Measurements from ENCODE around the gene TRAPPC5. TPM values are rescaled to one million over a fixed set of nuclear protein-coding genes. Genes with fewer than 3 reads are reported as not detected.

TRAPPC5 gene
- total RNA-seq, 2 experiments from 2014 or later = 41.3 to 43.4 TPM

DNA sequence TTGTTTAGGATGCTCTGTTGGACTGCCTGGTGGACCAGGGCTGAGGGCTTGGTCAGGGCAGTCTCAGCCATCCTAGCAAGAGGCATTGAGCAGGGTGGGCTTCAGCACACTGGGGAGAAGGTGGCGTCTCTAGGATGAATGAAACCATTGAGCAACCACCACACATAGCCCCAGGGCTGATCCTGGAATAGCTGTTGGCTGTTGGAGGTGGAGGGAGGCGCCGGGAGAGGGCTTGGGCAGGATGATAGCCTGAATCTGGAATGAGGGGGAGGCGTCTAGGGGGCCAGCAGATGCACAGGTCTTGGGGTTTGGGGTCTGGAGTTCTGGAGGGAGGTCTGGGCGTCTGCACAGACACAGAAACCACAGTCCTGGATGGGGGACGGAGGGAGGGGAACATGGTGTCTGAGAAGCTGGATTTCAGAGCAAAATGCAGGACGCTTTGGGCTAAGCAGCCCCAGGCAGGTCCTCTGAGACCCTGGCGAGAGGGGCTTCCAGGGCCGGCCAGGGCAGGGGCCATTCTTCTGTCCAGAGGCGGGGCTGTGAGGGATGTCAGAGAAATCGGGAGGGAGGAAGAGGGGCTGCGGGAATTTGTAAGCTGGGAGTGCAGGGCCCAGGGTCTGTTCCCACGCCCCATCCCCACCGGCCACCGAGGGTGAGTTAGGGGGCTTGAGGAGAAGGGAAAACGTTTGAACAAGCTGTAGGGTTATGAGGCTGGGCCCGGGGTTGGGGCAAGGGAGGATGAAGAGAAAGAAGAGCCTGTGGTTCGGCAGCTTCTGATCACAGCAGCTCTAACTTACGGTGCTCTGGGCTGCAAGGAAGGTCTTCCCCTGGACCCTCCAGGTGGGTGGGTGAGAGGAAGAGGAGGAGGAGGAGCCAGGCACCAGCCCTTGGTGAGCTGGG lies 5.2 kb downstream of the TRAPPC5 start:
- H3K9me3 ChIP-seq (ENCODE audit: control insufficient read depth in 1 of 2, insufficient read depth in 1 of 2, low read length in 2 of 2) = peaks cover 0 to 8% of the 10 kb centered on the region in 2 experiments
- Mint-ChIP-seq H3K9me3 (no peaks in the 10 kb centered on the region), H3K4me3 (no peak overlapping the region), H3K4me1 (ENCODE audit: low read depth) (peaks cover 7% of the 10 kb centered on the region), H3K27ac (no peak overlapping the region), H3K36me3 (ENCODE audit: low read depth) (peaks cover 21% of the 10 kb centered on the region), H3K27me3 (no peaks in the 10 kb centered on the region)
- H3K36me3 ChIP-seq (ENCODE audit: insufficient read depth, low read length) = peaks cover 16% of the 10 kb centered on the region
- CTCF ChIA-PET = no interaction called here
- no peak overlapping the region for H3K27ac ChIP-seq (ENCODE audit: low read depth in 1 of 2, low read length in 2 of 2)
- ATAC-seq (ENCODE audit: poor library complexity) (no peak), DNase-seq (no peak)
- H3K4me3 ChIP-seq (ENCODE audit: low read length) = no peak overlapping the region
- TF ChIP-seq, protein P1, sequence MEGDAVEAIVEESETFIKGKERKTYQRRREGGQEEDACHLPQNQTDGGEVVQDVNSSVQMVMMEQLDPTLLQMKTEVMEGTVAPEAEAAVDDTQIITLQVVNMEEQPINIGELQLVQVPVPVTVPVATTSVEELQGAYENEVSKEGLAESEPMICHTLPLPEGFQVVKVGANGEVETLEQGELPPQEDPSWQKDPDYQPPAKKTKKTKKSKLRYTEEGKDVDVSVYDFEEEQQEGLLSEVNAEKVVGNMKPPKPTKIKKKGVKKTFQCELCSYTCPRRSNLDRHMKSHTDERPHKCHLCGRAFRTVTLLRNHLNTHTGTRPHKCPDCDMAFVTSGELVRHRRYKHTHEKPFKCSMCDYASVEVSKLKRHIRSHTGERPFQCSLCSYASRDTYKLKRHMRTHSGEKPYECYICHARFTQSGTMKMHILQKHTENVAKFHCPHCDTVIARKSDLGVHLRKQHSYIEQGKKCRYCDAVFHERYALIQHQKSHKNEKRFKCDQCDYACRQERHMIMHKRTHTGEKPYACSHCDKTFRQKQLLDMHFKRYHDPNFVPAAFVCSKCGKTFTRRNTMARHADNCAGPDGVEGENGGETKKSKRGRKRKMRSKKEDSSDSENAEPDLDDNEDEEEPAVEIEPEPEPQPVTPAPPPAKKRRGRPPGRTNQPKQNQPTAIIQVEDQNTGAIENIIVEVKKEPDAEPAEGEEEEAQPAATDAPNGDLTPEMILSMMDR (IDR thresholded peaks at IDR 0.05) = no peak
- H3K4me1 ChIP-seq (ENCODE audit: insufficient read depth, low read length) = peaks cover 27% of the 10 kb centered on the region
- peaks cover 0 to 5% of the 10 kb centered on the region in 2 experiments for H3K27me3 ChIP-seq (ENCODE audit: control insufficient read depth in 1 of 2, insufficient read depth in 2 of 2, low read length in 2 of 2)
- POLR2A ChIA-PET = interaction anchor here (1.1 to 1.2 kb wide), 2 partner anchors 22 to 107 kb away, joined by 3 read pairs; no protein-coding TSS in a partner anchor
- intact Hi-C loops (cut with DNase I, micrococcal nuclease) = loop anchor here in 1 of 2 experiments (10.0 kb wide), 1 partner anchor 331 kb away; no protein-coding TSS in a partner anchor

DNA sequence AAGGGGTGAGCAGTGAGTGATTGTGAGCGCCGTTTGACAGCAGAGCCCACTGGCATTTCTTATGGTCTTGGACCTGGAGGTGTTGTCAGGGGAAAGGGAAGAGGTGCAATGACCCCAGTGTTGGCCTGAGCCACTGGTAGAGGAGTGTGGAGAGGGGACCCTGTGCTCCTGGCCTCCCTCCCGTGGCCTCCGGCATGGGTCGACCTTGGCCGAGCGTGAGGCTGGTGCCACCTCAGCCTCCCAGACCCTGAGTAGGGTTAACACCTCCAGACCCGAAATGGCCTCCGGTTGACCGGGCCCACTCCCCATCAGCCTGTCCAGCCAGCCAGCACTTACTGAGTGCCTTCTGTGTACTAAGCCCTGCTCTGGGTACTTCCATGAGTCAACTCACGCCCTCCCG lies 6.5 kb downstream of the TRAPPC5 start:
- H3K27ac ChIP-seq (ENCODE audit: low read depth in 1 of 2, low read length in 2 of 2) = no peak overlapping the region
- peaks cover 0 to 8% of the 10 kb centered on the region in 2 experiments for H3K9me3 ChIP-seq (ENCODE audit: control insufficient read depth in 1 of 2, insufficient read depth in 1 of 2, low read length in 2 of 2)
- Mint-ChIP-seq H3K4me3 (no peak overlapping the region), H3K36me3 (ENCODE audit: low read depth) (peaks cover 10% of the 10 kb centered on the region), H3K4me1 (ENCODE audit: low read depth) (no peaks in the 10 kb centered on the region), H3K27ac (no peak overlapping the region), H3K9me3 (no peaks in the 10 kb centered on the region), H3K27me3 (no peaks in the 10 kb centered on the region)
- intact Hi-C loops (cut with DNase I, micrococcal nuclease) = loop anchor here in 1 of 2 experiments (10.0 kb wide), 1 partner anchor 332 kb away; no protein-coding TSS in a partner anchor
- peaks cover 0 to 5% of the 10 kb centered on the region in 2 experiments for H3K27me3 ChIP-seq (ENCODE audit: control insufficient read depth in 1 of 2, insufficient read depth in 2 of 2, low read length in 2 of 2)
- peaks cover 16% of the 10 kb centered on the region for H3K36me3 ChIP-seq (ENCODE audit: insufficient read depth, low read length)
- H3K4me1 ChIP-seq (ENCODE audit: insufficient read depth, low read length) = peaks cover 21% of the 10 kb centered on the region
- CTCF ChIA-PET = no interaction called here
- ATAC-seq (ENCODE audit: poor library complexity) = no peak
- TF ChIP-seq, protein P1 (IDR thresholded peaks at IDR 0.05) = no peak
- no peak overlapping the region for H3K4me3 ChIP-seq (ENCODE audit: low read length)
- POLR2A ChIA-PET = no interaction called here
- no peak for DNase-seq

DNA sequence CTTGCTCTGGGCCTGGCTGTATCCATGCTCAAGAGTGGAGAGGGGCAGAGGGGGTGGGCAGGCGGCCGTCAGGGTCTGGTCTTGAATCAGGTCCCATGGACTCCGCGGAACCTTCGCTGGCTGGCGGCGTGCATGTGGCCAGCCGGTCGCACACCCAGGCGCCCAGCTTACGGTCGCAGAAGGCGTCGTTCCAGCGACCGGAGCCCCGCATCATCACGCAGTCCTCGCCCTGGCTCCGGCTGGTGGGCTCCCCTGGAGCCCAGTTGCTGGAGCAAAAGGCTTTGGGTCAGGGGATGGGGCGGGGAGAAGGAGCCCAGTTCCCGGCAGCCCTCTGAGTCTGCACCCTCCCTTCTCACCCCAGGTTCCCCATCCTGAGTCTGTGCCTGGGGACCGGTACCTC lies 8.5 kb downstream of the TRAPPC5 start:
- ChIA-PET POLR2A (interaction anchor here (0.6 kb wide), 1 partner anchor 341 kb away, joined by 3 read pairs; no protein-coding TSS in a partner anchor), CTCF (interaction anchor here (0.9 kb wide), 1 partner anchor 8 kb away, joined by 3 read pairs; the partner anchor contains the start of gene TRAPPC5)
- Histone ChIP-seq H3K9me3 (ENCODE audit: control insufficient read depth in 1 of 2, insufficient read depth in 1 of 2, low read length in 2 of 2) (peaks cover 0 to 8% of the 10 kb centered on the region in 2 experiments), H3K27ac (ENCODE audit: low read depth in 1 of 2, low read length in 2 of 2) (no peak overlapping the region), H3K27me3 (ENCODE audit: control insufficient read depth in 1 of 2, insufficient read depth in 2 of 2, low read length in 2 of 2) (peaks cover 0 to 5% of the 10 kb centered on the region in 2 experiments), H3K4me3 (ENCODE audit: low read length) (no peak overlapping the region), H3K36me3 (ENCODE audit: insufficient read depth, low read length) (no peaks in the 10 kb centered on the region), H3K4me1 (ENCODE audit: insufficient read depth, low read length) (peaks cover 20% of the 10 kb centered on the region)
- H3K4me1 Mint-ChIP-seq (ENCODE audit: low read depth) = no peaks in the 10 kb centered on the region
- no peaks in the 10 kb centered on the region for H3K9me3 Mint-ChIP-seq
- H3K4me3 Mint-ChIP-seq = no peak overlapping the region
- no peak overlapping the region for H3K27ac Mint-ChIP-seq
- peaks cover 4% of the 10 kb centered on the region for H3K36me3 Mint-ChIP-seq (ENCODE audit: low read depth)
- DNase-seq (no peak), ATAC-seq (ENCODE audit: poor library complexity) (no peak)
- TF ChIP-seq, protein P1 (IDR thresholded peaks at IDR 0.05) = no peak
- no peaks in the 10 kb centered on the region for H3K27me3 Mint-ChIP-seq
- intact Hi-C loops (cut with DNase I, micrococcal nuclease) = loop anchor here in 1 of 2 experiments (10.0 kb wide), 1 partner anchor 334 kb away; no protein-coding TSS in a partner anchor
